Fibroblast of skin of right quadriceps (primary cell): ENCODE data around the gene LRIG1.

Experiments used
- DNase-seq: peaks from one replicate; pipeline ENCODE4 v3.0.0-alpha.2; 2013

The LRIG1 gene

GRCh38 chr3:66500576-66501482 is at the start of gene LRIG1:
Gene LRIG1 (minus strand): TSS chr3:66501022. CDS start chr3:66500407, 615 bp downstream.
- DNase-seq = peak; percentile 99

- DNase-seq = no peak
Measured at GRCh38 chr3:66544619-66545429, 44.0 kb upstream of the LRIG1 start.

GRCh38 chr3:66542153-66542552 is 41.3 kb upstream of the LRIG1 start:
- no peak for DNase-seq

DNA sequence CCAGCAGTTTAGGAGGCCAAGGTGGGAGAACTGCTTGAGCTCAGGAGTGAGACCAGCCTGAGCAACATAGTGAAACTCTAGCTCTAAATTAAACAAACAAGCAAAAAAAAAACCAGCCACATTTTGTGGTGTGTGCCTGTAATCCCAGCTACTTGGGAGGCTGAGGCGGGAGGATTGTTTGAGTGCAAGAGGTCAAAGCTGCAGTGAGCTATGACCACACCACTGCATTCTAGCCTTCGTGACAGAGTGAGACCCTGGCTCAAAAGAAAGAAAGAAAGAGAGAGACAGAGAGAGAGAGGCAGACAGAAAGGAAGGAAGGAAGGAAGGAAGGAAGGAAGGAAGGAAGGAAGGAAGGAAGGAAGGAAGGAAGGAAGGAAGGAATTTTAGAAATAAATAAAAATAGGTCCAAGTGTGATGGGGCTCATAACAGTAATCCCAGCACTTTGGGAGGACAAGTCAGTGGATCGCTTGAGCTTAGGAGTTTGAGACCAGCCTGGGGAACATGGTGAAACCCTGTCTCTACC is 38.7 kb upstream of the LRIG1 start:
- DNase-seq = no peak

DNA sequence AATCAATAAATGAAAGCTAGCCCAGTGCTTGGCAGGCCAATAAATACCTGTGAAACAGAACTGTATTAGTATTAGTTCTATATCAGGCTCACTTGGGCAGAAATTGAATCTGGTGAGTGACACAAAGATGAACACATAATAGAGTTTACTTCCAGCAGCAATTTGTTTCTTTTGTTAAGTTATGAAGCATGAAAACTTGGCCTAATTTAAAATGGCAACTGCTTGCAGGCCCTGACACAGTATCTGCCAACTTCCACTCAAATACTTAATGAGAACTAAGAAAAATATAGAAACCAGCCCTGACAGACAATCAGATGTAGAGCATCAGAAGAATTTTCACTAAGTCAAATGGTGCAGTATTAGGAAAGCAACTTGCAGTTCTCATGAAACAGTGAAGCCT is 37.6 kb upstream of the LRIG1 start:
- no peak for DNase-seq

DNA sequence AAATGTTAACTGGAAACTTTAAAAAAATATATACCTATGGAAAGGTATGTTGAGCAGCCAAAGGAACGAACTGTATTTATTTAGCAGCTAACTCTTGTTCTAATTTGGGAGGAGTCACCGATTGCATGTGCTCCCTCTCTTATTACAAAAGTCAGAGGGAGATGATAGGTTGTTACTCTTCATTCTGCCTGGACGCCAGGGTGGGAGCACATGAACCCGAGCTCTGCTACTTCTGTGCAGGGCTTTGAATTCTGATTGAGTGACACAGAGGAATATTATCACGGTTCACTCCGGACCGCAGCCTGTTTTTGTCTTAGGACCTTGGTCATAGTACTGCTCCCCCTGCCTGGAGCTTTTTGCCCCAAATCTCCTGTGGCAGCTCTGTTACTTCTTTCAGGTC is 36.9 kb upstream of the LRIG1 start:
- no peak for DNase-seq

DNA sequence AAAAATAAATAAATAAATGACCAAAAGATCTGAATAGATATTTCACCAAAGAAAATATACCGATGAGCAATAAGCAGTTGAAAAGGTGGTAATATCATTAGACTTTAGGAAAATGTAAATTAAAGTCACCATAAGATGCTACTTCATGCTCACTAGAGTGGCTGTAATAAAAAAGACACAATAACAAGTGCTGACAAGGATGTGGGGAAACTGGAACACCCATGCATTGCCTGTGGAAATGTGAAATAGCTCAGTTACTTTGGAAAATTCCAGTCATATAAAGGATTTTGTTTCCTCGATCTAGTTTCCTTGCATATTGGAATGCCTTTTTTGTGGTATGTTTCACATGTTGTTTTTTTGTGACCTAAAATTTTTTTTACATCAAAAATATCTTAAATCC is 36.0 kb upstream of the LRIG1 start:
- DNase-seq = no peak

GRCh38 chr3:66534304-66534845 is 33.6 kb upstream of the LRIG1 start:
- no peak for DNase-seq

DNA sequence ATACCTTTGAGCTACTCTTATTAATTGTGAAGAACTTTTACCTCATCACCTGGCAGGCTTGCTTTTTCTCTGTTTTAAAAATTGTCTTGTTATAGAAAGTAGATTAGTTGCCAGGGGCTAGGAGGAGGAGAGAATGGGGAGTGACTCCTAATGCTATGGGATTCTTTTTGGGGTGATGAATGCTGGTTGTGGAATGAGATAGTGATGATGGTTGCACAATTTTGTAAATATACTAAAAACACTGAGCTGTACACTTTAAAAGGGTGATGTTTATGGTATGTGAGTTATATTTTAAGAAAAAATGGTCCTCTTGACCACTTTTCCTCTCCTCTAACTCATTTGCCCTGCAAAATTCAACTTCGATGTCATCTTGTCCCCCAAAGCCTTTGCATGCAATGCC is 31.8 kb upstream of the LRIG1 start:
- no peak for DNase-seq

DNA sequence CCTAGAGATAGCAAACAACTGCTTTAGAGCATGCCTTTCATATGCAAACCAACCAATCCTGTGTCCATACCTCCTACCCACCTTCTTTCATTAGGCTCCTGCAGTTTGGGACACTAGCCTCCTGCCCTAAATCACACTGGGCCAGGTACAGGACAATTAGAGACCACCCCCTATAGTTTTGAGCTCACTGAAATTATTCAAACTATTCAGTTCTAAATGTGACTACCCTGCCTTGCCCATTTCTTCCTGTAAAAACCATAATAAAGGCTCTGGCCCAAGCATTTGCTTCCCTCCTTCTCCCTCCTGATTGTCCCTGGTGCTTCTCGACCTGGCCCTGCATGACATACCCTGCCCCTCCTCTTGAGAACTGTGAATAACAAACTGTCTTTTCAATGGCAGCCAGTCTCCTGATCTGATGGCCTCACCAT is 31.4 kb upstream of the LRIG1 start:
- DNase-seq = no peak

DNA sequence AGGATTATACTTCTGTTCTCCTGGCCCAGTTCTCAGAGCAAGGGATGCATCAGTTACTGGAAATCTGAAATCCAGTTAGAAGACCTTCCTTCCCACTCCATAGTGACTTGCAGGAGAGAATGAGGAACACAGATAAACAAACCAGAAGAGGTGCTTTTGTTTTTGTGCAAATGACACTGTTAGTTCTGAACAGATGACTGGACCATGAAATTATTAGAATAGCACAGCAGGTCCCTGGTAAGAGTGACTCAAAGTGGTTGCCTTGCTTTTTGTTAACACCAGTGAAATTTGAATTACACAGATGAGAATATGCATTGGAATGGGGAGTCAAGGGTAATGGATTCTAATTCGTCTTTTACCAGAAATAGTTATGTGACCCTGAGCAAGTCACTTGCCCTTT is 30.4 kb upstream of the LRIG1 start:
- DNase-seq = no peak

DNA sequence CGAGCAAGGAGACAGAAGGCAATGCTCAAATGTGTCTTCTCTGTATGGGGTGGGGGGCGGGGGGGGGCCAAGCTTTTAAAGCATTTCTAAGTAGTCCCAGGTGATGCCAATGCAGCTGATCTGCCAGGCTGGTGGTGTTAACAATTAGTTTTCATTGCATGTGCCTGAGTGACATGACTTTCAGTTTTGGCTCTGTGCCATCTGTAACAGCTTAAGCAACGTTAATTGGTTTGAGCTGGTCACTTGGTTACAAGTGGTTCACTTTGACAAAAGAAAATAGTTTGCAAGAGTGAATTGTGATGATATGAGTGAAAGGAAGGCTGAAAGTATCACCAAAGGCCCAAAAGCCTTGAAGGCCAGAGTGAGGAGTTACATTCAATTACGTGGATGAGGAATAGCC is 26.4 kb upstream of the LRIG1 start:
- DNase-seq = no peak

GRCh38 chr3:66525771-66526170 is 24.9 kb upstream of the LRIG1 start:
- DNase-seq = no peak

DNA sequence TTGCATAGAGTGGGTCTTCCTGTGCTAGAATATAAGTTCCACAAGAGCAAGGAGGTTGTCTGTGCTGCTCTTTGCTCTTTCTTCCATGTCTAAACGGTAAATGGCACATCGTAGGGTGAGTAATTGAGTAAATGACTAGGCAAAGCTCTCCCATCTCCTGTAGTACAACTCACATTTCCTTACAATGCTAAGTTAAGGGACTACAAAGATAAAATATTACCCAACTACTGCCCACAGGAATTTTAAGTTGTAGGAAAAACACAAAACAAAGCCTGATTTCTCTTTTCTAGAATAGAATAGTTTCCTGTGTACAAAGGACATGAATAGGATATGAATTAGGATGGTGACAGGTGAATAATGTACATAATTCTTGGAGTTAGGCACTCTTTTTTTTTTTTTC is 19.9 kb upstream of the LRIG1 start:
- DNase-seq = peak; percentile 27

GRCh38 chr3:66518644-66519043 is 17.8 kb upstream of the LRIG1 start:
- no peak for DNase-seq

DNA sequence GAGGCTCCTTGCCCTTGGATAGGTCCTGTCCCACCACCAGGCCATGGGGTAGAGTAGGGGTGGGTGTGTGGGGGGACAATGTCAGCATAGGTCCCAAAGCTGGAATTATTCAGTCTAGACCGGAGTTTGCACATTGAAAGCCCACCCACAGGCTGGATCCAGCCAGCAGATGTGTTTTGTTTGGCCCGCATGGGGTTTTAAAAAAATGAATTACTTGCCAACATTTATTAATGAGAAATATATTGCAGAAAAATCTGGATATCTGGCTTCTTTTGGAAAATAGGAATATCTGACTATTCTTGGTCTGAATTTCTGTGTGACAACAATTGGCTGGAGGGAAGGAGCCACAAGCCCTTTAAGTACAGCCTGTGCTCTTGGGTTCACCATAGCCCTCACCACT is 17.3 kb upstream of the LRIG1 start:
- DNase-seq = no peak

DNA sequence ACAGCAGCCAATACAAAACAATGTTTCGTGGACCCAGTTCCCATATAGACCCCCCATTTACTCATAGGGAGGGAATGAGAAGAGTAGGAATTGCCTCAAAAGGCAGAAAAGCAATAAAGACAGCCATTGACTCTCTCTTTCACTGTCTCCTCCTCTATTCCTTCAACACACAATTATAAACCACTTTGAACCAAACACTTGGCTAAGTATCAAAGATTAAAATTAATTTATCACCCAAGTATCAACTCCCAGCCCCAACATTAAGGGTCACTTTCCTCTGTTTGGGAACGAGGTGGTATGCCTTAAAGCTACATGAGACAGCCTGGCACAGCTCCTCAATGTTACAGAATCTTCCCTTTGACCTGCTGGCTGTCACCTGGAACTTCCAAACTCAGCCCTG is 16.4 kb upstream of the LRIG1 start:
- DNase-seq = no peak

DNA sequence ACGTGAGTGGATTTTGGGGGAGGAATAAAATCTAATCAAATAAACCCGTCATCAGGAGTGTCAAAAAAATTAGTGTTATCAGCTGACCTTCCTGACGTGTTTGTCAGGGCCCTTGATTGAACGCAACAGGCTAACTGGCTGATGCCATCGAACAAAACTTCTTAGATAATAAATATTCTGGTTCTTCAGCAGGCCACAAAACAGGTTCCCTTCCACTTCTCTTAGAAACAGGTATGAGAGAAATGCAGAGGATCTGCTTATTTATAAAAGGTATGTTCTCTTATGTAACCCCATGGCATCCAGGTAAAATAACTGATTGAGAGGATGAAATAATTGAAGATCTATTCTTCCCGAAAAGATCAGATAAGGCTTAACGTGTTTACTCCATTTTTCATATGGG is 7.6 kb upstream of the LRIG1 start:
- DNase-seq = no peak

DNA sequence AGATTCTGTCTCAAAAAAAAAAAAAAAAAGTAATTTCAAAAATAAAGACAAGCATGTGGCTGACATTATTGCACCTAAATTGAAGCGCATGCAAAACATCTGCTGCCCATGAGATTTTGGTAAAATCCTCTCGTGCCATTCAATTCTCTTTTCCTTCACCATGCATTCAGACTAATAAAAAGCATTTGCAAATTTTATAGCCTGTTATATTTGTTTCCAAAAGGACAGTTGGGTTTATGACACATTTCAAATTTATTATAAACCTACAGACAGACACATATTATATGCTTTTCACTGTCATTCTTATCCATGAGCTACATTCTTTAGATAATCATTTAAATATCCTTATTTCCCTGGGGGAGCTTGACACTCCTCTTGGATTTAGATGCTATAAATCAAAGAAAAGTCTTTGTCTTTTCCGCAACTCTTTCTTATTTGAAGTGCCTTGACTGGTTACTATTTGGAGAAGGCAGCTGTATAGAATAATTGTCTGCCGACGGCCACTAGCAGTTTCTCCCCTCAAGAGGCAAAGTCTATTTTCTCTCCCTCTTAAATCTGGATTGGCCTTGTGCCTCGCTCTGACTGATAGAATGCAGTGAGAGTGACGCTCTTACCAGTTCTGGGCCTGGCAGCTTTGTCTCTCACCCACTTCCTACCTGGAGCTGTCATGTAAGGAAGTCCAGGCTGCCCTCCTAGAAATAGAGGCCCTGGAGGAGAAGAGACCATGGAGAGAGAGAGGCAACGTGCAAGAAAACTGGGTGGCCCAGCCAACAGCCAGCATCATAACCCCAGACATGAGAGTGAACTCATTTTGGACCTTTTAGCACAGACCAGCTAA is 6.8 kb upstream of the LRIG1 start:
- peak; percentile 45 for DNase-seq

- no peak for DNase-seq
Measured at GRCh38 chr3:66506154-66506553, 5.3 kb upstream of the LRIG1 start.

- no peak for DNase-seq
Measured at GRCh38 chr3:66504850-66505641, 4.2 kb upstream of the LRIG1 start.

GRCh38 chr3:66502981-66503380 is 2.2 kb upstream of the LRIG1 start:
- no peak for DNase-seq
